HCT116 (cell line): ENCODE data around the gene RNU2-63P. TPM values are rescaled to one million over a fixed set of nuclear protein-coding genes. Genes with fewer than 3 reads are reported as not detected.

Experiments
- ATAC-seq: fragments of 200-7000 bp; cut with Tn5 transposase; 2 replicates; pipeline ENCODE4 v1.9.1; 2020; ENCODE audit warnings: mild to moderate bottlenecking, moderate library complexity
- BruUV-seq: library from RNA; stranded (reverse); fragments of 400-500 nt; replicated peaks from 2 replicates; lab custom pipeline; 2021; lab: Mats Ljungman, UMichigan
- CTCF ChIA-PET: fragments of 300-600 bp; sonication (Branson Sonifier 250); formaldehyde crosslinking; loops from one replicate; lab custom pipeline; 2021; ENCODE audit warnings: antibody characterized with exemption; lab: Charles Lee
- POLR2A ChIA-PET: fragments of 300-600, 350-600 bp; sonication (Branson Sonifier 250); formaldehyde crosslinking; loops from one replicate; lab custom pipeline; 2021; ENCODE audit warnings: antibody characterized with exemption; lab: Charles Lee
- RAD21 ChIA-PET, 2 experiments: fragments of 300-600 bp; sonication (Branson Sonifier 250); formaldehyde crosslinking; loops; one replicate each; lab custom pipeline; 2023; ENCODE audit warnings: low total read pairs in 2 of 2; ENCODE audit not compliant: uncharacterized antibody in 2 of 2, unreplicated experiment in 2 of 2, low non-redundant PET in 1 of 2; lab: Charles Lee
- DNase-seq: peaks from one replicate; pipeline ENCODE4 v3.0.0-alpha.2; 2010; ENCODE audit warnings: low read depth, low spot score
- H2AFZ ChIP-seq: fragments of 200-600 bp; shearing (Covaris generic), sonication (generic); 2 replicates; pipeline ENCODE4 v1.6.1; 2017; ENCODE audit warnings: low read depth, mixed run types, mixed read lengths, antibody characterized with exemption, low read length; ENCODE audit not compliant: poor library complexity, severe bottlenecking
- H3K27ac ChIP-seq: 2 replicates; pipeline ENCODE4 v1.5.1; 2012; ENCODE audit warnings: low read depth, low read length
- H3K27me3 ChIP-seq: fragments of 200-600 bp; sonication (generic); 2 replicates; pipeline ENCODE4 v1.6.1; 2016; ENCODE audit warnings: mixed run types, low read length, mixed read lengths; ENCODE audit not compliant: insufficient read depth
- H3K36me3 ChIP-seq, 2 experiments: fragments of 200-500 bp in 1 of 2; fragments of 200-600 bp in 1 of 2; sonication (Bioruptor generic) in 1 of 2; sonication (generic) in 1 of 2; 2 replicates each; pipeline versions ENCODE4 v1.5.1 to v1.6.1; 2014 to 2016; ENCODE audit warnings: low read length in 2 of 2, inconsistent platforms in 1 of 2, mixed read lengths in 1 of 2, mixed run types in 1 of 2; ENCODE audit not compliant: insufficient read depth in 2 of 2, control insufficient read depth in 1 of 2
- H3K4me1 ChIP-seq, 2 experiments: fragments of 200-600 bp in 1 of 2; sonication (generic) in 1 of 2; 2 replicates each; pipeline versions ENCODE4 v1.5.1 to v1.6.1; 2012 to 2017; ENCODE audit warnings: low read length in 2 of 2, inconsistent platforms in 1 of 2, mild to moderate bottlenecking in 1 of 2, mixed read lengths in 1 of 2, mixed run types in 1 of 2, moderate library complexity in 1 of 2; ENCODE audit not compliant: insufficient read depth in 2 of 2, control insufficient read depth in 1 of 2
- H3K4me2 ChIP-seq: fragments of 200-600 bp; sonication (generic); 2 replicates; pipeline ENCODE4 v1.6.1; 2017; ENCODE audit warnings: mixed run types, low read length, mixed read lengths
- H3K4me3 ChIP-seq, 2 experiments: fragments of 200-600 bp in 1 of 2; sonication (generic) in 1 of 2; replicated peaks in 1 of 2; 2 replicates each; pipeline ENCODE4 v1.5.1; 2011 to 2016; ENCODE audit warnings: low read length in 2 of 2, control low read depth in 1 of 2, low read depth in 1 of 2, mild to moderate bottlenecking in 1 of 2, mixed read lengths in 1 of 2, mixed run types in 1 of 2
- H3K79me2 ChIP-seq: fragments of 200-600 bp; sonication (generic); 2 replicates; pipeline ENCODE4 v1.6.1; 2017; ENCODE audit warnings: mild to moderate bottlenecking, mixed run types, low read length, moderate library complexity, mixed read lengths; ENCODE audit not compliant: insufficient read depth
- H3K9ac ChIP-seq: fragments of 200-600 bp; sonication (generic); 2 replicates; pipeline ENCODE4 v1.6.1; 2016; ENCODE audit warnings: low read length, mixed read lengths
- H3K9me2 ChIP-seq: fragments of 200-600 bp; sonication (generic), shearing (Covaris generic); 2 replicates; pipeline ENCODE4 v1.6.1; 2017; ENCODE audit warnings: mixed run types, mild to moderate bottlenecking, moderate library complexity; ENCODE audit not compliant: insufficient read depth
- H3K9me3 ChIP-seq, 2 experiments: fragments of 200-500 bp in 1 of 2; fragments of 200-600 bp in 1 of 2; sonication (Bioruptor generic) in 1 of 2; sonication (generic) in 1 of 2; 2 replicates each; pipeline ENCODE4 v1.6.1; 2014 to 2017; ENCODE audit warnings: low read length in 2 of 2, mixed read lengths in 2 of 2, inconsistent platforms in 1 of 2, low read depth in 1 of 2, mild to moderate bottlenecking in 1 of 2, mixed run types in 1 of 2, moderate library complexity in 1 of 2; ENCODE audit not compliant: control insufficient read depth in 1 of 2, insufficient read depth in 1 of 2
- H4K20me1 ChIP-seq: fragments of 200-600 bp; sonication (generic), shearing (Covaris generic); 2 replicates; pipeline ENCODE4 v1.6.1; 2017; ENCODE audit warnings: mixed run types, mild to moderate bottlenecking, moderate library complexity; ENCODE audit not compliant: insufficient read depth
- CBX3 ChIP-seq: IDR thresholded peaks from 2 replicates; pipeline ENCODE4 v1.6.1; 2012; ENCODE audit warnings: low read depth
- CEBPB ChIP-seq: IDR thresholded peaks from 2 replicates; pipeline ENCODE4 v1.6.1; 2012; ENCODE audit warnings: low read depth
- CTCF ChIP-seq, 3 experiments: fragments of 200-600 bp in 1 of 3; sonication (generic) in 1 of 3; IDR thresholded peaks in 2 of 3; conservative IDR thresholded peaks in 1 of 3; 2 replicates each; pipeline ENCODE4 v1.5.1; 2012 to 2017; ENCODE audit warnings: low read depth in 2 of 3, low read length in 2 of 3, antibody characterized with exemption in 1 of 3, borderline replicate concordance in 1 of 3, control low read depth in 1 of 3, mild to moderate bottlenecking in 1 of 3, mixed read lengths in 1 of 3, mixed run types in 1 of 3, moderate library complexity in 1 of 3; ENCODE audit not compliant: insufficient read depth in 1 of 3
- EGR1 ChIP-seq: IDR thresholded peaks from 2 replicates; pipeline ENCODE4 v1.6.1; 2012; ENCODE audit warnings: low read depth
- EZH2 ChIP-seq: fragments of 200-600 bp; sonication (generic); IDR thresholded peaks from 2 replicates; pipeline ENCODE4 v1.6.1; 2017; ENCODE audit warnings: antibody characterized with exemption, mixed run types
- EZH2phosphoT487 ChIP-seq: fragments of 200-600 bp; IDR thresholded peaks from 2 replicates; pipeline ENCODE4 v1.6.1; 2018; ENCODE audit warnings: antibody characterized with exemption, borderline replicate concordance
- FOSL1 ChIP-seq: IDR thresholded peaks from 2 replicates; pipeline ENCODE4 v1.6.1; 2012; ENCODE audit warnings: low read depth
- MAX ChIP-seq: IDR thresholded peaks from 2 replicates; pipeline ENCODE4 v1.6.1; 2012
- REST ChIP-seq: IDR thresholded peaks from 2 replicates; pipeline ENCODE4 v1.6.1; 2012; ENCODE audit warnings: low read depth
- SIN3A ChIP-seq: IDR thresholded peaks from 2 replicates; pipeline ENCODE4 v1.6.1; 2012; ENCODE audit warnings: low read depth
- SP1 ChIP-seq: IDR thresholded peaks from 2 replicates; pipeline ENCODE4 v1.6.1; 2012; ENCODE audit warnings: low read depth
- SRF ChIP-seq: IDR thresholded peaks from 2 replicates; pipeline ENCODE4 v1.6.1; 2012; ENCODE audit warnings: low read depth
- YY1 ChIP-seq: IDR thresholded peaks from 2 replicates; pipeline ENCODE4 v1.6.1; 2011; ENCODE audit warnings: low read length, low read depth, moderate library complexity, mild to moderate bottlenecking; ENCODE audit not compliant: insufficient replicate concordance; ENCODE audit errors: extremely low read depth
- ZFX ChIP-seq: fragments of 450-650 bp; IDR thresholded peaks from 2 replicates; pipeline ENCODE4 v1.6.1; 2017
- ZNF274 ChIP-seq: fragments of 200-500 bp; sonication (Bioruptor generic); IDR thresholded peaks from 2 replicates; pipeline ENCODE4 v1.6.1; 2014; ENCODE audit warnings: mild to moderate bottlenecking, low read depth, low read length, inconsistent platforms
- intact Hi-C: fragments of 100-400 bp; cut with micrococcal nuclease; formaldehyde crosslinking; loops from 2 replicates; pipeline ENCODE4 v1.10.0; 2022
- total RNA-seq: library from RNA; stranded (reverse); gene quantifications from one replicate; pipeline ENCODE4 v1.2.1, GENCODE V29; 2021; ENCODE audit not compliant: unreplicated experiment

RNU2-63P gene
- total RNA-seq, 1 experiment from 2014 or later = 7.4 TPM

- Histone ChIP-seq H3K4me3 (no peak overlapping the region), H3K9me2 (no peaks in the 10 kb centered on the region), H3K9ac (no peak overlapping the region), H2AFZ (no peak overlapping the region), H3K9me3 (no peaks in the 10 kb centered on the region), H3K4me1 (peaks cover 0 to 5% of the 10 kb centered on the region in 2 experiments; a peak in 2 of 4 replicates), H3K79me2 (no peaks in the 10 kb centered on the region), H4K20me1 (no peaks in the 10 kb centered on the region), H3K4me2 (no peak overlapping the region), H3K36me3 (no peaks in the 10 kb centered on the region), H3K27me3 (no peaks in the 10 kb centered on the region), H3K27ac (no peak overlapping the region)
- ChIA-PET RAD21 (no interaction called here), POLR2A (no interaction called here), CTCF (interaction anchor here (2.7 kb wide), 1 partner anchor 7 kb away, joined by 11 read pairs; no protein-coding TSS in a partner anchor)
- TF ChIP-seq CBX3 = no peak
- no peak for TF ChIP-seq FOSL1
- no peak for TF ChIP-seq CTCF (IDR thresholded peaks at IDR 0.05 in 2 of 3, conservative IDR thresholded peaks at IDR 0.05 in 1 of 3; ENCODE audit: borderline replicate concordance in 1 of 3, insufficient read depth in 1 of 3, low read depth in 2 of 3, low read length in 2 of 3)
- no peak for TF ChIP-seq CEBPB
- no peak for TF ChIP-seq SIN3A
- BruUV-seq = no TSS peak
- ATAC-seq = no peak
- DNase-seq = no peak
- intact Hi-C loops = no loop called here
Measured at GRCh38 chr2:88003074-88003755, 13.1 kb downstream of the RNU2-63P start.

- Histone ChIP-seq H3K9ac (no peak overlapping the region), H3K36me3 (no peaks in the 10 kb centered on the region), H4K20me1 (no peaks in the 10 kb centered on the region), H3K79me2 (no peaks in the 10 kb centered on the region), H3K4me2 (no peak overlapping the region), H3K27me3 (no peaks in the 10 kb centered on the region), H3K4me1 (peaks cover 0 to 5% of the 10 kb centered on the region in 2 experiments; a peak in 2 of 4 replicates), H2AFZ (no peak overlapping the region), H3K4me3 (no peak overlapping the region), H3K27ac (no peak overlapping the region), H3K9me3 (no peaks in the 10 kb centered on the region), H3K9me2 (no peaks in the 10 kb centered on the region)
- no peak for ATAC-seq
- intact Hi-C loops = no loop called here
- no peak for DNase-seq
- CTCF ChIA-PET = interaction anchor here (0.7 to 2.7 kb wide), 4 partner anchors 8 to 82 kb away, joined by 3 to 11 read pairs (median 6); partner anchors contain the start of gene RNU2-63P
- RAD21 ChIA-PET = no interaction called here
- POLR2A ChIA-PET = interaction anchor here (1.7 kb wide), 1 partner anchor 13 kb away, joined by 13 read pairs; the partner anchor contains the start of gene RNU2-63P
- no TSS peak for BruUV-seq
- TF ChIP-seq SIN3A = no peak
- TF ChIP-seq MAX = no peak
- no peak for TF ChIP-seq SP1
- no peak for TF ChIP-seq EGR1
- no peak for TF ChIP-seq ZFX
- no peak for TF ChIP-seq ZNF274
- TF ChIP-seq REST = no peak
- TF ChIP-seq EZH2phosphoT487 = no peak
- TF ChIP-seq EZH2 = no peak
- TF ChIP-seq SRF = no peak
- no peak for TF ChIP-seq CEBPB
- TF ChIP-seq YY1 = no peak
Measured at GRCh38 chr2:88002359-88002707, 14.0 kb downstream of the RNU2-63P start.
